NCI-H1436 treated with DMSO at 0.1 percent for 48 hours (cell line): ENCODE measurements around the gene CCL25.

Experiments
- DNase-seq: peaks from one replicate; lab custom pipeline; 2025; lab: John Stamatoyannopoulos, UW

Gene CCL25

GRCh38 chr19:8045872-8046568 lies 6.5 kb upstream of the CCL25 start:
- no peak for DNase-seq

GRCh38 chr19:8046569-8047165 lies 5.9 kb upstream of the CCL25 start:
- no peak for DNase-seq

- peak; percentile 88 for DNase-seq
These were observed 2.1 kb upstream of the CCL25 start for GRCh38 chr19:8050274-8051096.

GRCh38 chr19:8054169-8054568 lies 1.6 kb downstream of the CCL25 start:
- no peak for DNase-seq

GRCh38 chr19:8056533-8056932 lies 4.0 kb downstream of the CCL25 start:
- DNase-seq: no peak

- no peak for DNase-seq
These were observed 5.1 kb downstream of the CCL25 start for GRCh38 chr19:8057545-8058270.

GRCh38 chr19:8064911-8065874 lies 12.6 kb downstream of the CCL25 start:
- DNase-seq: no peak

- DNase-seq: no peak
These were observed 13.3 kb downstream of the CCL25 start for GRCh38 chr19:8065875-8066261.

GRCh38 chr19:8069096-8069973 lies 16.8 kb downstream of the CCL25 start:
- no peak for DNase-seq

- DNase-seq: no peak
These were observed 19.4 kb downstream of the CCL25 start for GRCh38 chr19:8071912-8072311.

GRCh38 chr19:8074501-8074900 lies 21.9 kb downstream of the CCL25 start:
- no peak for DNase-seq

- no peak for DNase-seq
These were observed 22.9 kb downstream of the CCL25 start for GRCh38 chr19:8075158-8076074.

GRCh38 chr19:8079988-8080387 lies 27.4 kb downstream of the CCL25 start:
- DNase-seq: no peak

GRCh38 chr19:8080832-8081231 lies 28.3 kb downstream of the CCL25 start:
- DNase-seq: no peak

GRCh38 chr19:8081569-8082550 lies 29.3 kb downstream of the CCL25 start:
- no peak for DNase-seq

- no peak for DNase-seq
These were observed 30.6 kb downstream of the CCL25 start for GRCh38 chr19:8083141-8083540.

GRCh38 chr19:8084152-8084551 lies 31.6 kb downstream of the CCL25 start:
- no peak for DNase-seq
